DND-41 (cell line): Measurements from ENCODE around the gene NDRG4.

Experiments used
- ATAC-seq: fragments of 200-7000 bp; cut with Tn5 transposase; 3 replicates; pipeline ENCODE4 v1.9.1; 2021; ENCODE audit warnings: low read depth; ENCODE audit not compliant: insufficient read depth
- DNase-seq: peaks from one replicate; pipeline ENCODE4 v3.0.0-alpha.2; 2020
- H2AFZ ChIP-seq: 2 replicates; pipeline ENCODE4 v1.6.0; 2012; ENCODE audit warnings: low read depth, low read length
- H3K27ac ChIP-seq: 2 replicates; pipeline ENCODE4 v1.5.1; 2012; ENCODE audit warnings: low read length, inconsistent platforms
- H3K27me3 ChIP-seq: fragments of 200-600 bp; sonication (generic); 2 replicates; pipeline ENCODE4 v1.6.0; 2012; ENCODE audit warnings: low read length, mild to moderate bottlenecking, inconsistent platforms; ENCODE audit not compliant: insufficient read depth, poor library complexity
- H3K36me3 ChIP-seq: 2 replicates; pipeline ENCODE4 v1.5.1; 2012; ENCODE audit warnings: low read length, inconsistent platforms; ENCODE audit not compliant: insufficient read depth
- H3K4me1 ChIP-seq: 2 replicates; pipeline ENCODE4 v1.5.1; 2012; ENCODE audit warnings: mild to moderate bottlenecking, low read length; ENCODE audit not compliant: insufficient read depth
- H3K4me2 ChIP-seq: 2 replicates; pipeline ENCODE4 v1.6.0; 2012; ENCODE audit warnings: mild to moderate bottlenecking, moderate library complexity, low read length, inconsistent platforms; ENCODE audit not compliant: insufficient read depth
- H3K4me3 ChIP-seq, 2 experiments: fragments of 200-600 bp in 1 of 2; shearing (Covaris generic) in 1 of 2; 2 replicates each; pipeline ENCODE4 v1.5.1; 2012 to 2016; ENCODE audit warnings: inconsistent platforms in 2 of 2, low read length in 2 of 2, mild to moderate bottlenecking in 2 of 2, low read depth in 1 of 2, moderate library complexity in 1 of 2
- H3K79me2 ChIP-seq: 2 replicates; pipeline ENCODE4 v1.6.0; 2012; ENCODE audit warnings: low read length, inconsistent platforms; ENCODE audit not compliant: insufficient read depth
- H3K9ac ChIP-seq: 2 replicates; pipeline ENCODE4 v1.6.0; 2012; ENCODE audit warnings: low read depth, mild to moderate bottlenecking, inconsistent platforms, low read length, moderate library complexity
- H3K9me3 ChIP-seq: 2 replicates; pipeline ENCODE4 v1.5.1; 2012; ENCODE audit warnings: low read length, moderate library complexity, mild to moderate bottlenecking, inconsistent platforms; ENCODE audit not compliant: insufficient read depth, severe bottlenecking
- H4K20me1 ChIP-seq: 2 replicates; pipeline ENCODE4 v1.6.0; 2012; ENCODE audit warnings: low read length; ENCODE audit not compliant: insufficient read depth
- CTCF ChIP-seq: IDR thresholded peaks from 2 replicates; pipeline ENCODE4 v1.5.1; 2012; ENCODE audit warnings: borderline replicate concordance, low read length, moderate library complexity, mild to moderate bottlenecking; ENCODE audit not compliant: poor library complexity, severe bottlenecking; ENCODE audit errors: extremely low read depth
- EZH2 ChIP-seq: IDR thresholded peaks from 3 replicates; pipeline ENCODE4 v1.6.1; 2012; ENCODE audit warnings: borderline replicate concordance, low read depth, mild to moderate bottlenecking, moderate library complexity, low read length, inconsistent platforms; ENCODE audit not compliant: severe bottlenecking

NDRG4 gene

GRCh38 chr16:58462997-58463941 is 36.7 kb upstream of the NDRG4 start:
- Histone ChIP-seq H4K20me1 (no peaks in the 10 kb centered on the region), H3K79me2 (no peaks in the 10 kb centered on the region), H3K9ac (no peak overlapping the region), H3K4me3 (no peak overlapping the region), H3K4me2 (no peak overlapping the region), H2AFZ (no peak overlapping the region), H3K4me1 (no peaks in the 10 kb centered on the region), H3K27ac (no peak overlapping the region), H3K36me3 (no peaks in the 10 kb centered on the region), H3K9me3 (no peaks in the 10 kb centered on the region), H3K27me3 (no peaks in the 10 kb centered on the region)
- no peak for ATAC-seq
- no peak for DNase-seq
- TF ChIP-seq EZH2 = no peak
- TF ChIP-seq CTCF = no peak

- no peak for DNase-seq
- no peaks in the 10 kb centered on the region for H3K36me3 ChIP-seq
- H3K27me3 ChIP-seq = no peaks in the 10 kb centered on the region
- no peaks in the 10 kb centered on the region for H4K20me1 ChIP-seq
- H2AFZ ChIP-seq = no peak overlapping the region
- no peak overlapping the region for H3K4me2 ChIP-seq
- no peaks in the 10 kb centered on the region for H3K79me2 ChIP-seq
- no peaks in the 10 kb centered on the region for H3K4me1 ChIP-seq
- TF ChIP-seq CTCF (no peak), EZH2 (no peak)
- no peaks in the 10 kb centered on the region for H3K9me3 ChIP-seq
- no peak overlapping the region for H3K9ac ChIP-seq
- ATAC-seq = no peak
- no peak overlapping the region for H3K27ac ChIP-seq
- H3K4me3 ChIP-seq = no peak overlapping the region
Measured at GRCh38 chr16:58464047-58464915, 35.7 kb upstream of the NDRG4 start.

GRCh38 chr16:58464916-58465731 is 34.8 kb upstream of the NDRG4 start:
- Histone ChIP-seq H3K27me3 (no peaks in the 10 kb centered on the region), H3K4me3 (no peak overlapping the region)

More at GRCh38 chr16:58464916-58465731, 34.8 kb upstream of the NDRG4 start:
- Histone ChIP-seq H4K20me1 (no peaks in the 10 kb centered on the region), H3K4me1 (no peaks in the 10 kb centered on the region), H3K36me3 (no peaks in the 10 kb centered on the region), H2AFZ (no peak overlapping the region), H3K9me3 (no peaks in the 10 kb centered on the region), H3K79me2 (no peaks in the 10 kb centered on the region), H3K4me2 (no peak overlapping the region), H3K9ac (no peak overlapping the region), H3K27ac (no peak overlapping the region)
- no peak for DNase-seq
- no peak for TF ChIP-seq CTCF
- no peak for ATAC-seq
